ENCODE data around the gene OPN1LW. TPM values are rescaled to one million over a fixed set of nuclear protein-coding genes. Genes with fewer than 3 reads are reported as not detected.
A peak's percentile ranks its signal among the peaks of the same experiment; 100 is the strongest.
"Not testable (repeated sequence)": the region's sequence is repeated elsewhere in the genome, so short reads cannot be mapped to it uniquely, and the experiment has no call there.

OPN1LW gene
- total and polyA plus RNA-seq, 12 donors = not detected

- H3K4me1 ChIP-seq; ATAC-seq; H3K9me3 ChIP-seq; intact Hi-C loops (cut with DNase I); H3K27ac ChIP-seq; H3K4me3 ChIP-seq; H3K36me3 ChIP-seq; DNase-seq; H3K27me3 ChIP-seq: not testable (repeated sequence)
- WGBS, 2 donors = no CpG with 5 or more reads among the region's 15 CpGs
These were observed 15.3 kb downstream of the OPN1LW start for GRCh38 chrX:154159345-154159744.

GRCh38 chrX:154164902-154165301 lies 20.9 kb downstream of the OPN1LW start:
- WGBS, 2 donors = no CpG with 5 or more reads among the region's 8 CpGs
- H3K4me1 ChIP-seq; DNase-seq; H3K27me3 ChIP-seq; ATAC-seq; intact Hi-C loops (cut with DNase I); H3K4me3 ChIP-seq; H3K27ac ChIP-seq; H3K36me3 ChIP-seq; H3K9me3 ChIP-seq: not testable (repeated sequence)

GRCh38 chrX:154168384-154168783 lies 24.3 kb downstream of the OPN1LW start:
- ATAC-seq; H3K4me1 ChIP-seq; H3K4me3 ChIP-seq; H3K27me3 ChIP-seq; H3K36me3 ChIP-seq; H3K9me3 ChIP-seq; intact Hi-C loops (cut with DNase I); H3K27ac ChIP-seq; DNase-seq: not testable (repeated sequence)
- no CpG with 5 or more reads among the region's 13 CpGs for WGBS, 2 donors

GRCh38 chrX:154172535-154172943 lies 28.5 kb downstream of the OPN1LW start:
- intact Hi-C loops (cut with DNase I) = not testable (repeated sequence)

GRCh38 chrX:154174356-154174755 lies 30.3 kb downstream of the OPN1LW start:
- ATAC-seq; H3K36me3 ChIP-seq; H3K4me1 ChIP-seq; H3K9me3 ChIP-seq; H3K4me3 ChIP-seq; H3K27ac ChIP-seq; DNase-seq; intact Hi-C loops (cut with DNase I); H3K27me3 ChIP-seq: not testable (repeated sequence)
- no CpG with 5 or more reads among the region's 10 CpGs for WGBS, 2 donors

More at GRCh38 chrX:154172535-154172943, 28.5 kb downstream of the OPN1LW start:
- not testable (repeated sequence) for DNase-seq, H3K27me3 ChIP-seq, H3K27ac ChIP-seq, H3K4me1 ChIP-seq, H3K9me3 ChIP-seq, H3K36me3 ChIP-seq, H3K4me3 ChIP-seq
- peak; percentile 91 to 97 (median 95) for ATAC-seq
- no CpG with 5 or more reads among the region's 11 CpGs for WGBS, 2 donors

GRCh38 chrX:154182296-154182695 lies 38.3 kb downstream of the OPN1LW start, which contains the start of gene OPN1MW:
Gene OPN1MW (plus strand): TSS chrX:154182596. CDS start chrX:154182678, 82 bp downstream.
- H3K4me3 ChIP-seq; DNase-seq; H3K4me1 ChIP-seq; H3K27ac ChIP-seq; H3K9me3 ChIP-seq; H3K36me3 ChIP-seq; ATAC-seq; intact Hi-C loops (cut with DNase I); H3K27me3 ChIP-seq: not testable (repeated sequence)
- WGBS, 2 donors = no CpG with 5 or more reads among the region's 14 CpGs

GRCh38 chrX:154183794-154184193 lies 39.8 kb downstream of the OPN1LW start:
- ATAC-seq; H3K4me3 ChIP-seq; H3K27me3 ChIP-seq; H3K27ac ChIP-seq; DNase-seq; intact Hi-C loops (cut with DNase I); H3K36me3 ChIP-seq; H3K9me3 ChIP-seq; H3K4me1 ChIP-seq: not testable (repeated sequence)
- no CpG with 5 or more reads among the region's 8 CpGs for WGBS, 2 donors

- no CpG with 5 or more reads among the region's 8 CpGs for WGBS, 2 donors
- H3K9me3 ChIP-seq; H3K4me3 ChIP-seq; H3K36me3 ChIP-seq; intact Hi-C loops (cut with DNase I); H3K27ac ChIP-seq; H3K27me3 ChIP-seq; H3K4me1 ChIP-seq; ATAC-seq; DNase-seq: not testable (repeated sequence)
These were observed 48.8 kb downstream of the OPN1LW start for GRCh38 chrX:154192846-154193245.

- peak; percentile 72 to 92 (median 84) for ATAC-seq
- not testable (repeated sequence) for H3K4me3 ChIP-seq
These were observed 50.3 kb downstream of the OPN1LW start for GRCh38 chrX:154194316-154194715.

GRCh38 chrX:154196466-154196865 lies 52.4 kb downstream of the OPN1LW start:
- H3K27me3 ChIP-seq; H3K4me1 ChIP-seq; H3K36me3 ChIP-seq; H3K9me3 ChIP-seq; intact Hi-C loops (cut with DNase I); H3K4me3 ChIP-seq; DNase-seq; ATAC-seq; H3K27ac ChIP-seq: not testable (repeated sequence)
- no CpG with 5 or more reads among the region's 15 CpGs for WGBS, 2 donors

More at GRCh38 chrX:154194316-154194715, 50.3 kb downstream of the OPN1LW start:
- intact Hi-C loops (cut with DNase I); DNase-seq; H3K27me3 ChIP-seq; H3K36me3 ChIP-seq; H3K4me1 ChIP-seq; H3K9me3 ChIP-seq; H3K27ac ChIP-seq: not testable (repeated sequence)
- no CpG with 5 or more reads among the region's 2 CpGs for WGBS, 2 donors
